OCI-LY3 (cell line): ENCODE measurements around the gene FAM24A.

ENCODE experiments used
- CTCF ChIP-seq: fragments of 200-600, 300-600 bp; sonication (generic); IDR thresholded peaks from 2 replicates; pipeline ENCODE4 v1.5.1; 2014; ENCODE audit warnings: antibody characterized with exemption, low read length, low read depth
- EZH2phosphoT487 ChIP-seq: fragments of 200-600 bp; shearing (Covaris generic); IDR thresholded peaks from 2 replicates; pipeline ENCODE4 v1.6.1; 2018; ENCODE audit warnings: antibody characterized with exemption, mixed run types, low read depth

- TF ChIP-seq CTCF = no peak
- no peak for TF ChIP-seq EZH2phosphoT487
Observed at GRCh38 chr10:122861711-122862161, 48.7 kb upstream of the FAM24A start.
